GM19372 (cell line): ENCODE results near the gene KRTAP12-1.

Experiments
- ATAC-seq: cut with Tn5 transposase; IDR thresholded peaks from one replicate; pipeline ENCODE4 v1.9.1; 2021; ENCODE audit warnings: mild to moderate bottlenecking, low read depth, moderate library complexity; ENCODE audit not compliant: unreplicated experiment

KRTAP12-1 gene, protein sequence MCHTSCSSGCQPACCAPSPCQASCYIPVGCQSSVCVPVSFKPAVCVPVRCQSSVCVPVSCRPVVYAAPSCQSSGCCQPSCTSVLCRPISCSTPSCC

GRCh38 chr21:44681861-44682579 is at the start of gene KRTAP12-1:
KRTAP12-1 (minus strand) TSS chr21:44682163; CDS start chr21:44682123, 40 bp downstream.
- no peak for ATAC-seq

DNA sequence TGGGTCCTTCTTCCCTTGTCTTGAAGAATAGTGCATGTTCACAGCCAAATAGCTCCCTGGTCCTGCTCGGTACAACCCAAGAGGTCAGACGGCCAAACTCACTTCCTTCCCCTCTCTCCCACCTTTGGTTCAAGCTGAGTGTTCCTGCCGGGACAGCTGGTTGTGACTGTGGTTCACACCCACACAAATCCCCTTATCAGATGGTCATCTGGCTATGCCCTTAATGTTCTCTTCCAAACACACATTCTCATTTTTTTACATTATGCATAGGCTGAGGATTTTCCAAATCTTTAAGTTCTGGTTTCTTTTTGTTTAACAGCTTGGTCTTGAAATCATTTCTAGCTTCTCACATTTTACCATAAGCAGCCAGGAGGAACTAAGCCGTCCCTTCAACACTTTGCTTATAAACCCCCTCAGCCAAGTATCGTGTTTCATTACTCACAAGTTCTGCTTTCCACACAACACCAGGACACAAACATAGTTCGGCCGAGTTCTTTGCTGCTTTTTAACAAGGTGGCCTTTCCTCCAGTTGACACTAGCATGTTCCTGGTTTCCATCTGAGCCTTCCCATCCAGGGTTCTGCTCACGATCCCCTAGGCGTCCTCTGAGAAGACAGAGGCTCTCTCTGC is 49.1 kb upstream of the KRTAP12-1 start:
- ATAC-seq = no peak

DNA sequence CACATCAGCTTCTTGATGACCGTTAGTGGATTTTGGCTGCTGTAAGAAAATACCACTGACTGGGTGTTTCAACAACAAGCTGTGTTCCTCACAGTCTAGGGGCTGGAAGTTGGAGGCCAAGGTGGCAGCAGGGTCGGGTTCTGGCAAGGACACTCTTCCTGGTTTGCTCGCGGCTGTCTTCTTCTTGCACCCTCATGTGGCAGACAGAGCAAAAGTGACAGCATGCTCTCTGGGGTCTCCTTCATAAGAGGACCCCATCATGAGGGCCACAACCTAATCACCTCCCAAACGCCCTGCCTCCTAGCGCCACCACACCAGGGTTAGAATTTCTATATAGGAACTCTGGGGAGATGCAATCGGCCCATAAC is 48.0 kb upstream of the KRTAP12-1 start:
- no peak for ATAC-seq

GRCh38 chr21:44729336-44730027 is 47.5 kb upstream of the KRTAP12-1 start:
- no peak for ATAC-seq

DNA sequence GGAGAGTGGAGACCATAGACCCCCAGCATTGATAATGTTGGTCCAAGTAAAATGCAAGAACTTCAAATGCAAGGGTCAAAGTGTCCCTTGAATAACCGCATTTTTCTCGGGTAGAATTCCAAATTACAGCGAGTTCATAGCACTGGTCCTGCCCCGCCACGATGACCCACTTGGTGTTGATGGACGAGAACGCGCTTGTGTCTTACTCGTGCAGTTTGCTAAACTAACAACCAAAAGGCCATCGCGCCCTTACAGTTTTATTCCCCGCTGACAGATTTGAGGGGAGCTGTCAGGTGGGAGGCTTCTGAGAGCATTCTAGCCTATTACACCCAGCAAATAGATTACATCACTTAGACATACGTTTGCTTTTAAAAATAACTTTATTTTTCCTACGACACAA is 46.8 kb upstream of the KRTAP12-1 start:
- ATAC-seq = no peak

DNA sequence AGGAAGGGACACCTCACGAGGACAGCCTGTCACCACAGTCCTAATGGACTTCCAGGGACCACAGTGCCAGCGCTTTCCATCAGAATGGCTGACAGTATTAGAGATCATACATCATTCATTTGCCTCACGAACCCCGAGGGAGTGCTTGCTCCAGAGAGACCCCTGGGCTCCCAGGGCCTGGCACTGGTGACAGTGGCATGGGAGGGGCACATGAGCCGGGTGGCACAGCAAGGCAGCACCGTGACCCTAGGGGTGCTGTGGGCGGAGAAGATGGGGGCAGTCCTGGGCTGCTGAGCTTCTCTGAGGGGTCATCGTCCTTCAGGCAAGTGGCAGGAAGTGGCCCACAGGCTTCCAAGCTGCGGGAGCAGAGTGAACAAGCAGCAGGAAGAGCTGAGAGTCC is 45.8 kb upstream of the KRTAP12-1 start:
- ATAC-seq = no peak

GRCh38 chr21:44727321-44727720 is 45.4 kb upstream of the KRTAP12-1 start:
- ATAC-seq = no peak

- no peak for ATAC-seq
Measured at GRCh38 chr21:44726826-44727225, 44.9 kb upstream of the KRTAP12-1 start.

- ATAC-seq = no peak
Measured at GRCh38 chr21:44724926-44725325, 43.0 kb upstream of the KRTAP12-1 start.

DNA sequence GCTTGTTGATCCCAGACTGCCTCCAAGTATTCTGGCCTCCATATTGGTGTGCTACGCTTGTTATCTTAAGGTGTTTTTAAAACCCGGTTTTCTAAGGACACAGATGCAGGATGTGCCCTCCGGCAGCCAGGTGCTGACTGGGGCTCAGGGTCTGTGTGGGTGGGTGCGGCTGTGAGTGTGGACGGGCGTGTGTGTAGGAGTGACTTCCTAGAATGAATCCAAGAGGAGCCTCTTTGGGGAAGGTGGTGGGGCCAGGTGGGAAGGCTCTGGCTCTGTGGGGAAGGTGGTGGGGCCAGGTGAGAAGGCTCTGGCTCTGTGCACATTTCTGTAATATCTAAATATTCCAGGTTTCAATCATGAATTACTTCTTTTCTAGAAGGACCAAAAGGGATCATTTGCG is 42.2 kb upstream of the KRTAP12-1 start:
- no peak for ATAC-seq

DNA sequence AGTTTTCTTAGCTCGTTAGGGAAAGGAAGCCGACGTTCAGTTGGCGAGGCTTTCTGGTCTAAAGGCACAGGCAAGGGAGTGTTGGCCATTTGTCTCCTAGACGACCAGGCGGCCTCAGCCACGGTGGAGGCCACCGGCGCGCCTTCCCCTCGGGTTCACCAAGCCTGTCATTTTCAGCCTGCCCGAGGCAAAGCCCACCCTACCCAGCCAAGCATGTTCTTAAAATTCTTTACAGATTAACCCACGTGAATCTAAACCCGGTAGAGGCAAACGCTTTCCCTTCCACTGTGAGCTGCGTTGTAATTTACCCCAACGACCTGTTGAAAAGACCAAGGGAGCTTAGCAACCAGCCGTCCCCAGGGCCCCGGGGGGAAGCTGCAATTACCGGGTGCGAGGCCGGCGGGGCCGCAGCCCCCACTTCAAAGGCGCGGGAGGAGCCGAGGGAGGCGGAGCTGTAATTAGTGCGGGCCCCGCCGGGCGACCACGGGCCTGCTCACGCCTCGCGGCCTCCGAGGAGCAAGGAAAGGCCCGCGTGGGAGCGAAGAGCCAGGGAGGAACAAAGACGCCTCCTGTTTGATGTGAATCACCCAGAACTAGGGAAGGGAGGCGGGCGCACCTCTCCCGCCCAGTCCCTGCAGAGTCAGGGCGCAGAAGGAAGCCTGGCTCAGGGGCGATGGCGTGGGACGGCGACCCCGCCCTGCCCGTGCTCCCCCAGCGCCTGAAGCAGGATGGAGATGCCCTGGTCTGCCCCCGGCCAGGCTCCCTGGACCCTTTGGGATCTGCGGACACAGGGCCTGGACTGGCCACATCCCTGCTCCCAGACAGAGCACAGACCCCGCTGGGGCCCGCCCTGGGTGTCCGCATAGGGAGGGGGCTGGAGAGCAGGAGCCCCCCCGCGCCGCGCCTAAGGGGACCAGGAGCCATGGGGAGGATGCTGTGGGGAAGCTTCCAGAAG is 41.5 kb upstream of the KRTAP12-1 start:
- no peak for ATAC-seq

DNA sequence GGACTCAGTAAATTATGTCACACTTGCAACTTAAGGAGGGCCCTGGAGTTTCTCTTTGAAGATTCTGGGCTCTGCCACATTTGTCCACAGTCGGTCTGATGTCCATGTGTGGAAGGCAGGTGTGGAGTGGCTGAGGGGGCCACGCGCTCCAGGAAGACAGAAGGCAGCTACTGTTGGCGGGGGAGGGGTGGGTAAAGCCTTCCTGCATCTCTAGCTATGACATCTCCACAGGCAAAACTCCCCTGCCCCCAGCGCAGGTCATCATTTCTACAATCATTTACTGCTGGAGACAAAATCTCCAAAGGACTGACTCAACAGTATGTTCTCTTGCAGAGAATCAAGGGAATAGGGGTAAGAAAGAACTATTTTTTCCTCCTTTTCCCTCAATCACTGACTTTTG is 40.8 kb upstream of the KRTAP12-1 start:
- no peak for ATAC-seq

DNA sequence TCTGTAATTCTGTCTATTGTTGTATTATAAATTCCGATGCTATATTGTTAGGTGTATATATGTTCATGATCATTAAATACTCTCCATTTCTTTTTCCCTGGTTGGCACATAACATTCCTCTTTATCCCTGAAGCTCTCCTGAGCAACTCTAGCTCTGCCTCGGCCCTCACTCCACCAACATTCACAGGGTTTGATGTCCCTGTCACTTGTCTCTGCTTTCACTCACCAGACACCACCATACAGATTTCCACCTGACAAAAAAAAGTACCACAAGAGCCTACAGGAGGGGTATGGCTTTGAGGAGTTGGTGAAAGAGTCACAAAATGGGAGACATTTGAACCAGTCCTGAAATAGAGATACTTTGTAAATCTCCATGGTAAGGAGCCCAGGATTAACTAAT is 38.2 kb upstream of the KRTAP12-1 start:
- no peak for ATAC-seq

DNA sequence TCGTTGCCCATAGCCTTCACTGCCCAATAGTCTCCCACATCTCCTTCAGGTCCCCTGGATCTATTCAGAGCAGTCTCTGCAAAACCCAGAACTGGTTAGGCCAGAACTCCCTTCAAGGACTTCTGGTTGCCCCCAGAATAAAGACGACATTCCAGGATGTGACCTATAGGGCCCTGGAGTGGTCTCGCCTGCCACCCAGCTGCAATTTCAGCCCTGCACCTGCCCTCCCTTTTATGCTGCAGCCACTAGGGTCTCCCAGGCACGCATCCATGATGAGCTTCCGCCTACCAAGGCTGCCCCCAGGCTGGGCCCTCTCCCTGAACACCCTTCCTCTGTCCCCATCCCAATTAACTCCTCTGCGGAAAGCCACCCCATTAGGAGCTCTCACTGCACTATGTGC is 36.6 kb upstream of the KRTAP12-1 start:
- no peak for ATAC-seq

DNA sequence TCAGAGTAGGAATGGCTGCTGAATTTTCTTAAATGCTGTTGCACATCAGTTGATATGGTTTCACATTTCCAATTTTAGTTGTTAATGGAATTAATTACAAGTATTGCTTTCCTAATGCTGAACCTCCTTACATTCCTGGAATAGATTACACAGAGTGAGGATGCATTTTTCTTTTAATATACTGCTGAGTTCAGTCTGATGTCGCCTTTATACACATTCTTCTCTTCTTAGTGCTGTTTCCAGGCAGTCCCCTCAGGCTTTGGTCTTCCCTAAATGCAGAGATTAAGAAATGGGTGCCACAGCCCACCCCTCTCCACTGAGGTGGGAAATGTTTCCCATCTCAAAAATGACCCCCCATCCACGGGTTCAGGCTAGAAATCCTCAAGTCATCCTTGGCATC is 36.1 kb upstream of the KRTAP12-1 start:
- no peak for ATAC-seq

DNA sequence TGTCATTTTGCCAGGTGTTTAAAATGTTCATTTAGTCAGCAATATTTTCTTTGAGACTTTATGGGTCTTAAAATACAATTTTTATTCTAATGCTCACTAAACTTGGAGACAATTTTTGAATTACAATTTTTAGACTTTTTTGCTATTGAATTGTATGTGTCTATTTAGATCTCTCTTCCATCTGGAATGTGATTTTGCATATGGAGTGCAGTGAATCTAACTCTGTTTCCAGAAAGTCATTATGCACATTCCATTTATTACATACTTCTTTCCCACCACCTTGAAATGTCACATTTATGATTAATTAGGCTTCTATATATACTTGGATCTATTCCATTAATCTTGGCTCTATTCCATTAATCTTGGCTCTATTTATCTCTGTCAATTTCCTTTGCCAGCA is 35.0 kb upstream of the KRTAP12-1 start:
- no peak for ATAC-seq

GRCh38 chr21:44714905-44715304 is 32.9 kb upstream of the KRTAP12-1 start:
- ATAC-seq = no peak

DNA sequence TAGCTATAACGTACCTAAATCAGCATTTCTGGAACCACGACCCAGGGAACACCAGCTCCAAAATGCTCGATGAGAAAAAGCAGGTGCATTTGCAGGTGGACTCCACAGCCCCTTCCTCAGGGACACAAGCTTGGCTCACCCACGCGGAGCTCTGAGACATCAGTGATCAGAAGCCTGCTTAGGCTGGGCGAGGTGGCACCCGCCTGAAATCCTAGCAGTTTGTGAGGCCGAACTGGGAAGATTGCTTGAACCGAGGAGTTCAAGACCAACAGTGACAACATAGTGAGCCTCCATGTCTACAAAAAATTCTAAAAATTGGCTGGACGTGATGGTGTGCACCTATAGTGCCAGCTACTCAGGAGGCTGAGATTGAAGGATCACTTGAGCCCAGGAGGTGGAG is 31.9 kb upstream of the KRTAP12-1 start:
- no peak for ATAC-seq

DNA sequence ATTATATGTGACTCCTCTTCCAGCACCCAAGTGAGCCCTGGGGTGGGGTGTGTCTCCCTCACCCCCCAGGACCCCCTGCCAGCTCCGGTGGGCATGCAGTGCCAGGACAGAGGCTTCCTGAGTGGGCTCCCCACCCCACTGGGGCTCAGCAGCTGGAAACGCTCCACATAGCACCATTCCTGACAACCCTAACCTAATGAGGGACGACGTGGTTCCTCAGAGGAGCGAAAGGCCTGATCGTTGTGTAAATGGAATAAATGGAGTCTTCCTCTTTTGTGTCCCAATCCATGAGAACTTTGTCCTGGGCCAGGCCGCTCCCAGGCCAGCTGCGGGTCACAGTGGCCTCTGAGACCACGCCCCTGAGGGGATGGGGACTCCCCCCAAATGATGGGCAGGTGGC is 31.2 kb upstream of the KRTAP12-1 start:
- ATAC-seq = no peak

DNA sequence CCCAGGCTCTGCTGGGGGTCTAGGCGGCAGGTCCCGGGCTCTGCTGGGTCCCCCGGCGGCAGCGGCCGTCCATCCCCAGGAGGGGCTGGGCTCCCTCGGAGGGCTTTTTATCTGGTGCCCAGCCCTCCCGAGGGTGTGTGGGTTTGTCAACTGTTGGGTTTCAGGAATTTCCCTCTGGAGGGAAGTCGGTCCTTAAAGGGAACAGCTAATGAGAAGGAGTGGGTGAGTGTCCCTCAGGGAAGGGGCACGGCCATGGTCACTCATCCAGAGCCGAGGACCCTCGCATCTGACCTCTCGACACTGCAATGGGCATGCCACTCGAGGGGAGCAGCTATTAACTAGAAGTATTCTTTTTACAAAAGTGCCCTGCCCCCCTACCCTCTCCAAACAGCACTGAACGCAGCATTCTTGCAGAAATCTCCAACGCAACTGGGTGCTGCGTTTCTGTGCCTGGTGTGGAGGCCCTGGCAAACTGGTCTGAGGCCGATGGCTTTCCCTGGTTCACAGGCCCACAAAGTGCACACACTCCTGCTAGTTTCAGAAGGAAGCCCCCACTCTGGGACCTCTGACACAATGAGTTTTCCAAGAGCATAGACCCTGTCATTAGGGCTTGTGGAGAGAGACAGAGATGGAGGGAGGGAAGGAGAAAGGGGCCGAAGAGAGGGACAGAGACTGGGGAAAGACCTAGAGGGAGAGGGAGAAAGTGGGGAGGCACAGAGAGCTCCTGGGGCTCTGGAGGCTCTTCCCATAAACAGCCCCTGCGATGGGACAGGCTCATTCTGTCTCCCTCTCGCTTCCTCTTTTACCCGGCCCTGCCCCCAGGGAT is 30.5 kb upstream of the KRTAP12-1 start:
- ATAC-seq = no peak
